Tibial nerve (tissue), 4 donors: ENCODE measurements around the gene ZEB1. TPM values are rescaled to one million over a fixed set of nuclear protein-coding genes. Genes with fewer than 3 reads are reported as not detected.

Experiments
- DNase-seq, 2 donors: peaks; one replicate each; pipeline ENCODE4 v3.0.0-alpha.2; 2019; ENCODE audit warnings: low spot score in 2 of 2
- H3K27ac ChIP-seq, 4 donors: fragments of 200-600 bp; sonication (generic) in 3 of 4; one replicate each; pipeline ENCODE4 v1.5.1; 2017 to 2019; ENCODE audit warnings: mild to moderate bottlenecking in 1 of 4
- H3K27me3 ChIP-seq, 2 donors: fragments of 200-600 bp; sonication (generic) in 1 of 2; one replicate each; pipeline versions ENCODE4 v1.5.1 to v1.6.0; 2017 to 2019
- H3K36me3 ChIP-seq, 3 donors: fragments of 200-600 bp; sonication (generic); one replicate each; pipeline ENCODE4 v1.5.1; 2018 to 2019
- H3K4me1 ChIP-seq, 4 donors: fragments of 200-600 bp; sonication (generic) in 3 of 4; one replicate each; pipeline ENCODE4 v1.5.1; 2017 to 2019
- H3K4me3 ChIP-seq, 4 donors: fragments of 200-600 bp; sonication (generic) in 3 of 4; one replicate each; pipeline ENCODE4 v1.5.1; 2017 to 2019; ENCODE audit warnings: mild to moderate bottlenecking in 1 of 4, moderate library complexity in 1 of 4
- H3K9me3 ChIP-seq, 4 donors: fragments of 200-600 bp; sonication (generic) in 3 of 4; one replicate each; pipeline ENCODE4 v1.5.1; 2017 to 2019
- EP300 ChIP-seq, 2 donors: sonication (generic); formaldehyde crosslinking; IDR thresholded peaks; one replicate each; pipeline ENCODE4 v1.6.1; 2017; ENCODE audit warnings: antibody characterized with exemption in 2 of 2, mild to moderate bottlenecking in 1 of 2
- POLR2A ChIP-seq, 2 donors: fragments of 450-650 bp; IDR thresholded peaks; one replicate each; pipeline ENCODE4 v1.6.1; 2017; ENCODE audit warnings: antibody characterized with exemption in 2 of 2, mild to moderate bottlenecking in 2 of 2, moderate library complexity in 2 of 2
- WGBS, 2 donors: methylation state at CpG; one replicate each; pipeline ENCODE4 v1.1.5; 2018; 5-methylcytosine and 5-hydroxymethylcytosine counted together
- total RNA-seq, 4 donors: library from RNA; depleted of rRNA; stranded (reverse); fragments of >200 nt; gene quantifications; one replicate each; pipeline ENCODE4 v1.1.0, GENCODE V29; 2016
- TF ChIP-seq, protein P1 (sequence below), 5 experiments: fragments of 200-600 bp in 3 of 5; fragments of 450-650 bp in 2 of 5; sonication (generic) in 3 of 5; IDR thresholded peaks; one replicate each; pipeline ENCODE4 v1.5.1; 2016 to 2019; ENCODE audit warnings: antibody characterized with exemption in 5 of 5, mild to moderate bottlenecking in 3 of 5, moderate library complexity in 2 of 5

Gene ZEB1
- total RNA-seq, 4 donors from 2014 or later, result 84.6 to 128 (median 95.7) TPM

DNA sequence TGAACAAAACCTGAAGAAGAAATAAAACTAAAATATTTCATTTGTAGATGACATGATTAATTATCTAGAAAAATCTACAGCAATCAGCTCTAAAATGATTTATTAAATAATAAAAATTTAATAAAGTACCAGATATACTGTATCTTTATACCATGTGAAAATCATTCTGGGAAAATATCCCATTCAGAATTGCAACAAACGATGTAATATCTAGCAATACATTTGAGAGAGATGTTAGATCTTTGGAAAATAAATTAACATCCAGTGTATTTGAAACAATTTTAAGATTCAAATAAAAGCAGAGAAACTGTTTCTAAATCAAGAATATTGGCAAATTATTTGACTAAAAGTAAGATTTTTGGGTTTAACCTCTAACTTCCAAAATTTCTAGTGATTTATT, 62.2 kb downstream of the ZEB1 start:
- no peak overlapping the region for H3K27ac ChIP-seq
- no peak overlapping the region for H3K4me3 ChIP-seq
- no peaks in the 10 kb centered on the region for H3K36me3 ChIP-seq
- H3K4me1 ChIP-seq, result peaks cover 0 to 5% (median 0%) of the 10 kb centered on the region in 4 donors
- no peak for DNase-seq
- no peaks in the 10 kb centered on the region for H3K9me3 ChIP-seq
- WGBS, 2 donors, result 73 to 77% methylated on average over 1 of the region's 1 CpG
- TF ChIP-seq EP300 (IDR thresholded peaks at IDR 0.05) (no peak), POLR2A (IDR thresholded peaks at IDR 0.05) (no peak)
- TF ChIP-seq, protein P1, sequence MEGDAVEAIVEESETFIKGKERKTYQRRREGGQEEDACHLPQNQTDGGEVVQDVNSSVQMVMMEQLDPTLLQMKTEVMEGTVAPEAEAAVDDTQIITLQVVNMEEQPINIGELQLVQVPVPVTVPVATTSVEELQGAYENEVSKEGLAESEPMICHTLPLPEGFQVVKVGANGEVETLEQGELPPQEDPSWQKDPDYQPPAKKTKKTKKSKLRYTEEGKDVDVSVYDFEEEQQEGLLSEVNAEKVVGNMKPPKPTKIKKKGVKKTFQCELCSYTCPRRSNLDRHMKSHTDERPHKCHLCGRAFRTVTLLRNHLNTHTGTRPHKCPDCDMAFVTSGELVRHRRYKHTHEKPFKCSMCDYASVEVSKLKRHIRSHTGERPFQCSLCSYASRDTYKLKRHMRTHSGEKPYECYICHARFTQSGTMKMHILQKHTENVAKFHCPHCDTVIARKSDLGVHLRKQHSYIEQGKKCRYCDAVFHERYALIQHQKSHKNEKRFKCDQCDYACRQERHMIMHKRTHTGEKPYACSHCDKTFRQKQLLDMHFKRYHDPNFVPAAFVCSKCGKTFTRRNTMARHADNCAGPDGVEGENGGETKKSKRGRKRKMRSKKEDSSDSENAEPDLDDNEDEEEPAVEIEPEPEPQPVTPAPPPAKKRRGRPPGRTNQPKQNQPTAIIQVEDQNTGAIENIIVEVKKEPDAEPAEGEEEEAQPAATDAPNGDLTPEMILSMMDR (IDR thresholded peaks at IDR 0.05), result no peak
- no peaks in the 10 kb centered on the region for H3K27me3 ChIP-seq

DNA sequence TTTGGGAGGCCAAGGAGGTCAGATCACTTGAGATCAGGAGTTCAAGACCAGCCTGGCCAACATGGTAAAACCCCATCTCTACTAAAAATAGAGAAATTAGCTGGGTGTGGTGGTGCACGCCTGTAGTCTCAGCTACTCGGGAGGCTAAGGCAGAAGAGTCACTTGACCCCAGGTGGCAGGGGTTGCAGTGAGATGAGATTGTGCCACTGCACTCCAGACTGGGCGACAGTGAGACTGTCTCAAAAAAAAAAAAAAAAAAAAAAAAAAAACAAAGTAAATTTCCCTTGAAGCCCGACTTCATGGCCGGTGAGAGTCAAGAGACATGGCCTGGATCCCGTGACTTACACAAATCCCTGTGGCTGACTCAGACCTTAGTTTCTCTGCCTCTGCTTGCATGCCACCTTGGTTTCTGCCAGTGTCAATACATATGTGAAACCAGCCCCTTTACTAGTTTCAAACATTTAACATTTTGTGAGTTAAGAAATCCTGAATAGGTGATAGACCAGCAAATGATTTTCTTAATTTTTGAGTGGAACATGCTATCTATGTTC, 62.8 kb downstream of the ZEB1 start:
- Histone ChIP-seq H3K4me1 (peaks cover 0 to 5% (median 0%) of the 10 kb centered on the region in 4 donors), H3K4me3 (no peak overlapping the region), H3K27me3 (no peaks in the 10 kb centered on the region), H3K36me3 (no peaks in the 10 kb centered on the region), H3K27ac (no peak overlapping the region), H3K9me3 (no peaks in the 10 kb centered on the region)
- DNase-seq, result no peak
- 86 to 92% methylated on average over 6 of the region's 6 CpGs for WGBS, 2 donors
- TF ChIP-seq EP300 (IDR thresholded peaks at IDR 0.05), result no peak
- TF ChIP-seq POLR2A (IDR thresholded peaks at IDR 0.05), result no peak
- TF ChIP-seq, protein P1 (IDR thresholded peaks at IDR 0.05), result no peak

GRCh38 chr10:31383810-31384588, 65.0 kb downstream of the ZEB1 start:
- H3K9me3 ChIP-seq, result no peaks in the 10 kb centered on the region
- TF ChIP-seq EP300 (IDR thresholded peaks at IDR 0.05) (no peak), POLR2A (IDR thresholded peaks at IDR 0.05) (no peak)
- TF ChIP-seq, protein P1 (IDR thresholded peaks at IDR 0.05), result no peak
- no peaks in the 10 kb centered on the region for H3K4me1 ChIP-seq
- H3K27me3 ChIP-seq, result no peaks in the 10 kb centered on the region
- no peak for DNase-seq
- no peak overlapping the region for H3K4me3 ChIP-seq
- H3K36me3 ChIP-seq, result no peaks in the 10 kb centered on the region
- 91 to 95% methylated on average over 8 of the region's 8 CpGs for WGBS, 2 donors
- H3K27ac ChIP-seq, result no peak overlapping the region

GRCh38 chr10:31384589-31384949, 65.6 kb downstream of the ZEB1 start:
- Histone ChIP-seq H3K4me3 (no peak overlapping the region), H3K27ac (no peak overlapping the region), H3K36me3 (no peaks in the 10 kb centered on the region), H3K4me1 (no peaks in the 10 kb centered on the region), H3K27me3 (no peaks in the 10 kb centered on the region), H3K9me3 (no peaks in the 10 kb centered on the region)
- no peak for TF ChIP-seq EP300 (IDR thresholded peaks at IDR 0.05)
- TF ChIP-seq, protein P1 (IDR thresholded peaks at IDR 0.05), result no peak
- no peak for TF ChIP-seq POLR2A (IDR thresholded peaks at IDR 0.05)
- 89 to 90% methylated on average over 2 of the region's 2 CpGs for WGBS, 2 donors
- DNase-seq, result no peak

DNA sequence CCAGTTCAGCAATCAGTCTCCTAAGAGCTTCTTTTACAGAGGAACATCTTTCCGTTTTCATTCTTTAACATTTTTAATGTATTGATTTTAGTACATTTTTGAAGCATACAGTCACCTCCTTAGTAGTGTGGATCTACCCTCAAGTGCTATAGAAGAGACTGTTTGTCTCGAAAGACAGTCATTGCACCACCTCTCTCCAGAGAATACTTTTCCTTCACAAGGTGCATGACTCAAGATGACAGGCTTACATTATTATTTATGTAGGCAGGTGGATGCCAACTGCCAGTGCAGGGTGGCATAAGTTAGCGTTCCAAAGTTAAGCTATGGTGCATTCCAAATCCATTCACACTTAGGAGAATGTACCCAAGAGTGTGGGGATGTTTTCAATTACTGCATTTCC, 71.8 kb downstream of the ZEB1 start:
- TF ChIP-seq POLR2A (IDR thresholded peaks at IDR 0.05) (no peak), EP300 (IDR thresholded peaks at IDR 0.05) (no peak)
- TF ChIP-seq, protein P1 (IDR thresholded peaks at IDR 0.05), result no peak
- 90 to 91% methylated on average over 3 of the region's 3 CpGs for WGBS, 2 donors
- Histone ChIP-seq H3K4me1 (peaks cover 0 to 9% (median 3%) of the 10 kb centered on the region in 4 donors), H3K27me3 (no peaks in the 10 kb centered on the region), H3K27ac (no peak overlapping the region), H3K9me3 (no peaks in the 10 kb centered on the region), H3K36me3 (no peaks in the 10 kb centered on the region), H3K4me3 (no peak overlapping the region)
- no peak for DNase-seq
